Stomach smooth muscle (tissue), 2 donors: Measurements from ENCODE around the gene FGG.

Source experiments
- H3K27ac ChIP-seq: one replicate; pipeline ENCODE4 v1.7.0; 2013; ENCODE audit warnings: mild to moderate bottlenecking, low read length, inconsistent platforms
- H3K27me3 ChIP-seq, 2 donors: one replicate each; pipeline ENCODE4 v1.7.0; 2013; ENCODE audit warnings: low read length in 2 of 2; ENCODE audit not compliant: insufficient read depth in 2 of 2, control insufficient read depth in 1 of 2
- H3K36me3 ChIP-seq, 2 donors: one replicate each; pipeline ENCODE4 v1.7.0; 2013; ENCODE audit warnings: low read length in 2 of 2; ENCODE audit not compliant: control insufficient read depth in 2 of 2, insufficient read depth in 2 of 2
- H3K4me1 ChIP-seq: one replicate; pipeline ENCODE4 v1.7.0; 2013; ENCODE audit warnings: low read length; ENCODE audit not compliant: control insufficient read depth, insufficient read depth
- H3K4me3 ChIP-seq, 2 donors: one replicate each; pipeline ENCODE4 v1.7.0; 2013; ENCODE audit warnings: low read length in 2 of 2
- H3K9ac ChIP-seq, 2 donors: one replicate each; pipeline ENCODE4 v1.7.0; 2013; ENCODE audit warnings: low read length in 2 of 2, mild to moderate bottlenecking in 1 of 2
- H3K9me3 ChIP-seq, 2 donors: one replicate each; pipeline ENCODE4 v1.7.0; 2013; ENCODE audit warnings: low read length in 2 of 2; ENCODE audit not compliant: control insufficient read depth in 2 of 2
- donor health status: healthy.
- donor health status: Pancreatic carcinoma.

Gene FGG

DNA sequence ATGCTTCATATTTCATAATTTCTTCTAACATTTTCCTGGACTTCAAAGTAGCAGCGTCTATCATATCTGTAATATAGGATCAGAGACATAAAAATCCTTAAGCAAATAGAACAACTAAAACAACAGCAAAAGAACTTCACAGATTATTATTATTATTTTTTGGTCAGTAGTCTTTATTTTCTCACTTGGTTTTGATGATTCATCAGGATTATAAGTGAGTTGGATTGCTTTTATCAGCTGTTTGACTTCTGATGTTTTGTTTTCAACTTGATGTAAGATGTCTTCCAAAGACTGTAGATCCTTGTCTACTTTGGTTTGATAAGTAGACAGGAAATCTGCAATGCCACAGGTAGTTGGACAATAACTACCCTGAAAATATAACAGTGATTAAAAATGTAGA lies 623 bp downstream of the FGG start:
- no peaks in the 10 kb centered on the region for H3K9me3 ChIP-seq
- no peak overlapping the region for H3K4me3 ChIP-seq
- no peaks in the 10 kb centered on the region for H3K4me1 ChIP-seq
- H3K9ac ChIP-seq, result no peak overlapping the region
- no peak overlapping the region for H3K27ac ChIP-seq
- no peaks in the 10 kb centered on the region for H3K27me3 ChIP-seq
- no peaks in the 10 kb centered on the region for H3K36me3 ChIP-seq

DNA sequence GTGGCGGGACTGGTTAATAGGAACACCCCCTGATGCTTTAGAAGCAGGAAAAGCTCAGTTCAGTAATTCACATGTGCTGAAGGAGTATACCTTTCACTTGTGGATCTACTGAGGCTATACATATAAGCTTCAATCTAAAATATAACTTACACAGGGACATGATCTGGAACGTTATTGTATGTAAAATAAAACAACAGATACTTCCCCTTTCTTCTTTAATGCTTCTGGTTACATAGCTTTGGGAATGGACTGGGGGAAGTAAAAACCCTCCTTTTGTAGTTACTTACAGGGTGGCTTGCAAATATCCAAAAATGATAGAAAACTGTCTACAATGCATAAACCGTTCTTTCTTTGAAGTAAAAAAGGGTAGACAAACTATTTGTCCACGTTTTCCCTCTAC lies 1.9 kb downstream of the FGG start:
- no peak overlapping the region for H3K4me3 ChIP-seq
- H3K4me1 ChIP-seq, result no peaks in the 10 kb centered on the region
- no peaks in the 10 kb centered on the region for H3K27me3 ChIP-seq
- H3K9ac ChIP-seq, result no peak overlapping the region
- no peak overlapping the region for H3K27ac ChIP-seq
- no peaks in the 10 kb centered on the region for H3K36me3 ChIP-seq
- no peaks in the 10 kb centered on the region for H3K9me3 ChIP-seq

GRCh38 chr4:154609532-154609931 lies 2.9 kb downstream of the FGG start:
- Histone ChIP-seq H3K36me3 (no peaks in the 10 kb centered on the region), H3K27ac (no peak overlapping the region), H3K9ac (no peak overlapping the region)

DNA sequence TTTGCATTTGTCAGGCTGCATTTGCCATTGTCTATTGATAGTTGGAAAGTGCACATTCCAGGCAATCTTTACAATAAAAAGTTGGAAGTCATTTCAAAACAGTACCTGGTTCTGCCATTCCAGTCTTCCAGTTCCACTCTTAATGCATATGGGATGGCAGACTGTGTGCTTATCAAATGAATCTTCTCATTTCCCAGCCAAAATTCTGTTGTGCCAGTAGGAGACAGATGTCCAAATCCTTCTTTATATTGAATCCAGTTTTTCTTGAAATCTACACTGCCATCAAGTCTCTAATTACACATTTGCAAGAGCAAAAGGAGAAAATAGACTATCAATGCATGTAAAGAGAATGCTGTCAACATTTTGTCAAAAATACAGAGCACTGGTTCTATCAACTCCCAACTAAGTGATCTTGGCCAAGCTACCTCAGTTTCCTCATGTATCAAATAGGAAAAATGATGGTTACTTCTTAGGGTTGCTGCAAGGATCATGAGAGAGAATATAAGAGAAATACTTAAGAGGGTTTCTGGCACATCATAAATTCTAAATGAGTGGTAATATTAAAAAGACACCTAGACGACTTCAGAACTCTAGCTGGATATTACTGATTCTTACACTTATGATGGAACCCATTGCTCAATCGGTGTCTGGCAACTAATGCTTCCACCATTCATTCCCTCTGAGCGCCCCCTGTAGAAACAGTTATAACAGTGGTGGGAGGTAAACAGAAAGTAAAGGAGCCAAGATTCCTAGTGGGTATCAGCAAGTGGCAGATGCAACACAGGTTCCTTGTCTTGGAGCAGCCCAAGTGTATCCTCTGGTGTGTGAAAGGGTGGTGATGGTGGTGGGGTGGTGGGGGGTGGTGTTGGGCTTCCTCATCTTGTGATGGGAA lies 3.8 kb downstream of the FGG start:
- Histone ChIP-seq H3K4me3 (no peak overlapping the region), H3K4me1 (no peaks in the 10 kb centered on the region), H3K9me3 (no peaks in the 10 kb centered on the region), H3K27ac (no peak overlapping the region), H3K36me3 (no peaks in the 10 kb centered on the region), H3K9ac (no peak overlapping the region), H3K27me3 (no peaks in the 10 kb centered on the region)

More at GRCh38 chr4:154609532-154609931, 2.9 kb downstream of the FGG start:
- Histone ChIP-seq H3K4me3 (no peak overlapping the region), H3K9me3 (no peaks in the 10 kb centered on the region), H3K4me1 (no peaks in the 10 kb centered on the region), H3K27me3 (no peaks in the 10 kb centered on the region)

- H3K4me3 ChIP-seq, result no peak overlapping the region
- H3K36me3 ChIP-seq, result no peaks in the 10 kb centered on the region
- H3K4me1 ChIP-seq, result no peaks in the 10 kb centered on the region
- no peaks in the 10 kb centered on the region for H3K9me3 ChIP-seq
- no peaks in the 10 kb centered on the region for H3K27me3 ChIP-seq
- H3K27ac ChIP-seq, result no peak overlapping the region
- no peak overlapping the region for H3K9ac ChIP-seq
These were observed 5.4 kb downstream of the FGG start for GRCh38 chr4:154606728-154607723.

GRCh38 chr4:154604696-154605200 lies 7.7 kb downstream of the FGG start:
- H3K4me1 ChIP-seq, result no peaks in the 10 kb centered on the region
- no peak overlapping the region for H3K9ac ChIP-seq
- no peaks in the 10 kb centered on the region for H3K27me3 ChIP-seq
- no peaks in the 10 kb centered on the region for H3K36me3 ChIP-seq
- no peak overlapping the region for H3K4me3 ChIP-seq
- H3K9me3 ChIP-seq, result no peaks in the 10 kb centered on the region
- no peak overlapping the region for H3K27ac ChIP-seq

- H3K27ac ChIP-seq, result no peak overlapping the region
- H3K4me3 ChIP-seq, result no peak overlapping the region
- no peaks in the 10 kb centered on the region for H3K4me1 ChIP-seq
These were observed 9.2 kb downstream of the FGG start for GRCh38 chr4:154603033-154603943.

DNA sequence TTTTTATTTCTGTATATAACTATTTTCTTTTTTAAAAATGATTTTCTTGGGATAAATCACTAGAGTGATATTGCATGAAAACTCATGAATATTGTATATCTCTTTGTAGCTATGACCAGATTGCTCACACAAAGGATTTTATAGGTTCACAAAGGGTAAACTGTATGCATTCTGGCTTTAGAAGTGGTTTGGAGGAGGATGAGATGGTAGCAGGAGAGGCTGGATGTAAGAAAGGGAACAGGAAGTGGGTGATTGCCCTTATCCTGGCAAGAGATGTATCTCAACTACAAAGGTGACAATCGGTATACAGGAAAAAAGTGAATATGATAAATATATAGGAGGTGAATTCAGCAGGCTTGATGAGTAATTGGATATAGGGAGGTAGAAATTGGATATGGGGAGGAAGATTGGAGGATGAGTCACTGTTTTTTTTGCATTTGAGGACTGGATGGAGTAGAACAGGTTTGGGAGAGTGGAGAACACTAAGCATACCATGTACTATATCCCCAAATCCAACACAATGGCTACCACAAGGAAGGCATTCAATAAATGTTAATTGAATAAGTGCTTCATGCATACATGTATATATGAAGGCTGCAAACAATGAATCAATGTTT lies 9.9 kb downstream of the FGG start:
- Histone ChIP-seq H3K27ac (no peak overlapping the region), H3K36me3 (no peaks in the 10 kb centered on the region), H3K27me3 (no peaks in the 10 kb centered on the region), H3K4me1 (no peaks in the 10 kb centered on the region), H3K9ac (no peak overlapping the region), H3K9me3 (no peaks in the 10 kb centered on the region), H3K4me3 (no peak overlapping the region)

More at GRCh38 chr4:154603033-154603943, 9.2 kb downstream of the FGG start:
- H3K27me3 ChIP-seq, result no peaks in the 10 kb centered on the region
- no peaks in the 10 kb centered on the region for H3K9me3 ChIP-seq
- no peak overlapping the region for H3K9ac ChIP-seq
- H3K36me3 ChIP-seq, result no peaks in the 10 kb centered on the region

DNA sequence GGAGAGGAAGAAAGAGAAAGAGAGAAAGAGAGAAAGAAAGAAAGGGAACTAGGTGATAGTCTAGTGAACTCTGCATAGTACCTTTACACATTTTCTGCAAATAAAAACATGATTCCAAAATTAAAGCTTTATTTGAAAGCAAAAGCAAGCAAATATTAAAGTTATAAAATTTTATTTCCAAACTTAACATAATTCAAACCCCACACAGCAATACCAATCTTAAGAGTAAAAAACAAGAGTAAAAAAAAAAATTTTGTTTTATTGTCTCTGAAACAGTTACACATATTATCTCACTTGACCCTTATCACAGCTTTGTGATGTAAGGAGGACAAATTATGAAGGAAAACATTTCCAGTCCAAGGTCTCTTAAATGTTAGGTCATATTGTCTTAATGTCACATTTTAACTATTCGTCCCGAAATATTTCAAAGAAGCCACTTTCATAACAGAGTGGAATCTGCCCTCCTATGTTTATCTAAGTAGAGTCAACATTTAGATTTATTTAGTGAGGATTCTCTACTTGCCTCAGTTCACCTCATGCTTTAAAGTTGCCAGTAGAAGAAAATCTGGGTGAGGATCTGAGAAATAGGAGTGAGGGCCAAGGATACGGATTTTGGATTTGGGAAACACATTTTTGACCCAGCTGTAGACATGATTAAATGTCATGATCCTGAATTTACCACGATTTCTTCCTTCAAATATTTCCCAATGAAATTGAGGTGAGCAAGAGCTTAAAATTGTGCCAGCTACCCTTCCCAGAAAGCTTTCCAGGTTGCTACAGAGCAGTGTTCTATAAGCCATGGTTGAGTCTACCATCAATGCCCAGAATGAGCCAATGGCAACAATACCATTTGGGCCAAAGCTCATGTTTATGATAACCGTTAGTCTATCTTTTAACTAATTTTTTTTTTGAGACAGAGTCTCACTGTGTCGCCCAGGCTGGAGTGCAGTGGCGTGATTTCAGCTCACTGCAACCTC lies 14.4 kb downstream of the FGG start:
- Histone ChIP-seq H3K36me3 (no peaks in the 10 kb centered on the region), H3K27me3 (no peaks in the 10 kb centered on the region), H3K9me3 (no peaks in the 10 kb centered on the region), H3K4me1 (no peaks in the 10 kb centered on the region), H3K9ac (no peak overlapping the region), H3K4me3 (no peak overlapping the region), H3K27ac (no peak overlapping the region)
